Activated naive CD4-positive, alpha-beta T cell treated with Interleukin-2 at 50 U/mL for 16 hours (primary cell): ENCODE data around the gene FAF1.

Experiments
- DNase-seq: peaks from one replicate; pipeline ENCODE4 v3.0.0-alpha.2; 2020

FAF1 gene

DNA sequence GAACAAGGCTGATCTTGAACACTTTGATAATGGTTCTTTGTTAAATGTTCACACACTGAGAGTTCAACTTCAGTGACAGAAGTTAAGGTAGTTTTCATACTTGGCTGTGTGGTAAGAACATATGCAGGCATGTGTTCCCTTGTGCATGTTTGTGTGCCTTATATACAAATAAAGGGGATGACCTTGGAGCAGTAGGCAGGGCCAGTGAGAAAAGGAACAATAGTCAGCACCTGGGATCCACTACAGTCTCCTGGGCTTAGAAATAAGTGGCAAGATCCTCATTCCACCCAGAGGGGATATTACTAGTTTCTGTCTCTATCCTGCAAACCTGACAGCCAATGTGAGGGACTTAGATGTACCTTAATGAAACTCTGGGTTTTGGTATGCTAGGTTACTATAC is 486.6 kb downstream of the FAF1 start:
- DNase-seq, result no peak

DNA sequence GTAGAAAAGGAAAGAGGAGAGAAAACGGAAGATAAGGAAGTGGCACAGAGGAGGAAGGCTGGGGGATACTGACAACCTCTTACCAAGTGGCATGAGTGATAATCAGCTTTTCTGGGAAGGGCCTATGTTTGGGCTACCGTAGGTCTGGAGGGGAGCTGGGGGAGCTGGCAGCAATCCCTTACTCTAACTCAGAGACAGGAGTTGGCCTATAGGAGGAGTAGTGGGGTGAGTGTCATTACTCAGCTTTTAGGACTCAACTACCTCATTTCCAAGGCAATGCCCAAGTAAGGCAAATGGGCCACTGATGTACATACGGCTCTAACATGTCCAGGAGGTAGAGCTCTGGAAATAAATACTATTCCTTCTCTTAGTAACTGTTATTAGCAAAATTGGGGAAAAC is 488.1 kb downstream of the FAF1 start:
- DNase-seq, result no peak

DNA sequence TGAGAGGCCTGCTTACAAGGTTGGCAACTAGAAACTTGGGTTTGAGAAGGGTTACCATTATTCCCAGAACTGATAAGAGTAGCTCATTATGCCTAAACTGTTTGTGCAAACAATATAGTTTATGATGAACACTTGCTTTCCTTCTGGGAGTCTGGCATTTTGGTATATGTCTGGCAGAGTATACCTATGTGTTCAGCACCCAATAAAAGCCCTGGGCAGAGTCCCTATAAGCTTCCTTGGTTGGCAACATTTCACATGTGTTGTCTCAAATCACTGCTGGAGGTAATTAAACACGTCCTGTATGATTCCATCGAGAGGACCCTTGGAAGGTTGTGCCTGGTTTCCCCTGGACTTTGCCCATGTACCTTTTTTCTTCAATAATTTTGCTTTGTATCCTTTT is 497.1 kb downstream of the FAF1 start:
- DNase-seq, result no peak

DNA sequence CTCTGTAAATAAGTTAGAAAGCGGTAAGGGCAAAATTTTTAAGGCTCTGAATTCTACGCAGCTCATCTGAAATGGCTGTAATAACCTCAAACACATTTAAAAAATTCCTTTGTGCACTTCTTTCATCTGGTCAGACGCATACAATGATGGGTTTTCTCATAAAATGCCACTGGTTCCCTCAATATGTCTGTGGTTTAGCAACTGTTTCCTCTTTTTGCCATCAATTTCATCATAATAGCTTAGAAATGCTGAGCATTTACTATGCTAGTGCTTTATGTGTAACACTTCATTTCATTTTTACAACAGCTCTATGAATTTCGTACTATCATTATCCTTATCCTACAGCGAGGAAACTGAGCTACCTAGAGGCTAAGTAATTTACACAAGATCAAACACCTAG is 501.6 kb downstream of the FAF1 start:
- DNase-seq, result no peak

DNA sequence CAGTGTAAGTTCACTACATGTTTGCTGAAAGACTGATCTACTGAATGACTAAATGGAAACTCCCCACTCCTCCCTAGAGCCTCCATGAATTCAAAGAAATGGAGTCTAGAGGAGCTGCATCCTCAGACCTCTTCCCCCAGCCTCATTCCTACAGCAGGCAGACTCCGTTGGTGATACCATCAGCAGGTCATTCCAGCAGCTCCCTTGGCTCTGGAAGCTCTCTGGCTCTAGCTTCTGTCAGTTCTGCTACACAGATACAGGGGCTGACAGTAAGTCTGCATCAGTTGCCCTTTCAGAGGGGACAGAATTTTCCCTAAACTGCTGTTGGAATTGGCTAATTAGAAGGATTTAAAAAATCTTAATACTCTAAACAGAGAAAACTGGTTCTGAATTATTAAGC is 505.2 kb downstream of the FAF1 start:
- DNase-seq, result no peak

DNA sequence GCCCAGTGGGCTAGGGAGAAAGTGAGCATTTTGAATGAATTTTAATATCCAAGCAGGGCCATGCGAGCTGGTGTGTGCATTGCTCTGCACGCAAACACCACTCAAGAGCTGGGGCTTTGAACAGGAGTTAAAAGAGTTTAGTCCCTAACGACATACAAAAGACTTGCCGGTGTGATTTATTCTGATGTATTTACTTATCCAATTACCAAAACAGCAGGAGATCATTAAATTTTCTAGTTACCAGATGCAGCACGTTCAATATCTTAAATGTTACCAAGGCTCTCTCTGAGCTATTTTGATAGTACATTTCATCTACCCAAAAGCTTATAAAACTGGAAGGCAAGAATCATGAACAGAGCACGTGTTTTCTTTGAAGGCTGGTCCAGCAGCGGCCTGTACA is 506.8 kb downstream of the FAF1 start:
- no peak for DNase-seq

DNA sequence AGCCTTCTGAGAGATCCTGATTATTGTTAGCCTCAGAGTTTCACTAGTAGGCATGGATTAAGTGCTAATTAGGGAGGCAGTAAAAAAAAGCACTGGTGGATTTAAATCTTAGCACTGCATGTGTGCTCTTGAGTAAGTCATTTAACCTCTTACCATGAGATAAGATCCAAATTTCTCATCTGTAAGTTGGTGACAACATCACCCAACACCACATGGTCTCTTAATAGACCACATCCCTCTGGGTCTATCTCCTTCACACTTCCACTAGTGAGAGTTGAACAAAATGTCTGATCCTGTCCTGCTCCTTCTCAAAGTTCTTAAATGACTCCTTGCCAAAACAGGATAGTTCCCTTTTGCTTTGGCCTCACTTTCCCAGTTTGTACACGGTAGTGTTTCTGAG is 507.4 kb downstream of the FAF1 start:
- no peak for DNase-seq

DNA sequence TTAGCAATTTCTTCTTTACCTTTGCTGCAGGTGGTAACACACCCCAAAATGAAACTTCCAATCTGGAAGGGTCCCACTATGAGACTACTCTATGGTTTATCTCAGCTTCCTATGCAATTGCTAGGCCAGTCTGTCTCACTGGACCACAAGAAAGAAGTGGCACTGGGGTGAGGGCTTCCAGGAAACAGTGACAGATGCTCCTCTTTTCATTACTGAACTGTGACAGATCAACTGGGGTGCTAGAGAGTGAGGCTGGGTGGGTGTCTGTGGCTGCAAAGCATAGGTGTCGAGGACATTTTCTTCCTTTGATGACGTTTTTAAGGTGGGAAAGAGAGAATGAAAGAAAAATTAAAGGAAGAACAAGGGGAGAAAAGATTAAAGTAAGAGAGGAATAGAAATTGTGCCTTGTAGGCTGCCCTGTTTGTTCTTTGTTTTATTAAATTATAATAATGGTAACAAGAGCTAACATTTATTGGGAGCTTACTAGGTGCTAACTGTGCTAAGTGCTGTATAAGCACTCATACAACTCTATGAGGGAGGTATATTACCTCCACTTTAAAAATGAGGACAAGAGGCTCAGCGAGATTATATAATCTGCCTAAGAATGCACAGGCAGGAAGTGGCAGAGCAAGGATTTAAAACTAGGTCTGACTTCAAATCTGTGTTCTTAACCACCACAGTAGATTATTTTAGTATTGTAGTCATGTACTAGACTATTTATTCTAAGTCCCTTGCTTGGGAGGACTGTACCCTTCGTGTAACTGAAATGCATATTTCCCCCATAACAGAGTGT is 509.0 kb downstream of the FAF1 start:
- DNase-seq, result no peak

DNA sequence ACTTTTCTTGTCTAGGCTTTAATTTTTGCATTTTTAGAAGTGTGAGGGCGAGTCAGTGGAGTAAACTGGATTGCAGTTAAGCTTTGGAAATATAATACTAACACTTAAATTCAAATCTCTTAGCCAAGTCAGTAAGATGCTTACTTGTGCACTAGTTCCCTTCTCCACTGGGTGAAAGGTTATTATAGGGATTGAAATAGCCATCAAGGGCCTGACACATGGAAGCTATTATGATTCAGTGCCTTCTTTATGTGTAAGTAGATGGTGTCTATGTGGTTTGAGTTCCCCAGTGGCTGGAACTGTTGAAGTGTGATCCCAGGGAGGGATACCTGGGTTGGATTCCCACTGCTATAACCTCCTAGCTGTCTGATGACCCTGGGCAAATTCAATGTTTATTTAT is 512.1 kb downstream of the FAF1 start:
- DNase-seq, result no peak

DNA sequence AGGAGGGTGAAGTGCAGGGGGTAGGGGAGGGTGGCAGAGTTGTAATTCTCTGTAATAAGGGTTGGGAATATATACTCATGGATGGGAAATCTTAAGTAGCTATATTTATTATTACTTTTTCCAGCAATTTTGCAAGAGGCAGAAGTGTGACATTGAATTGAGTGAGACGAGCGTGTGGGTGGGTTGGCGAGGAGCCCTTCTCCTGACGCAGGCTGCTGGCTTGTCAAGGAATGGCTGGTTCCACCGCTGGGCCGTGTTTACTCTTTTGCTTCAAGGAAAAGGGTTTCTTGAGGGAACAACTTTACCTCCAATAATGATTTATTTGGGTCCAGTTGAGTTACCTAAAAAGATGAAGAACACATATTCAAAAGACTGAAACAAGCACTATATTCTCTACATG is 518.9 kb downstream of the FAF1 start:
- DNase-seq, result no peak

DNA sequence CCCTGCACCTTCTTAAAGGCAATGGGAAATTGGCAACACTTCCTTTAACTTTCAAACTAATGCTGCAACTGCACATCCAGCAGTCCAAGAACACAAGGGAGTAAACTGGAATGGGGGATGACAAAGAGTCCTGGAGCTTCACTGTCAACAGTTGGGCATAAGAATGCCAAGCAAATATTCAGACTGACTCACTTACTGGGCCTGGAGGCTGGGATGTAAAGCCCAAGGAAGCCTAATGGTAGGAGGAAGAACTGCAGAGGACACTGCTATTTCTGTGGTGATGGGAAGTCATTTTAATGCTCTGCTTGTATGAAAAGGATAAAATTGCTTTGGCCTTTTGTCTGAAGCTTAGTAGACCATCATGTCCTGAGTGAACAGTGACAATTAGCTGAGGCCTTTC is 521.1 kb downstream of the FAF1 start:
- no peak for DNase-seq

DNA sequence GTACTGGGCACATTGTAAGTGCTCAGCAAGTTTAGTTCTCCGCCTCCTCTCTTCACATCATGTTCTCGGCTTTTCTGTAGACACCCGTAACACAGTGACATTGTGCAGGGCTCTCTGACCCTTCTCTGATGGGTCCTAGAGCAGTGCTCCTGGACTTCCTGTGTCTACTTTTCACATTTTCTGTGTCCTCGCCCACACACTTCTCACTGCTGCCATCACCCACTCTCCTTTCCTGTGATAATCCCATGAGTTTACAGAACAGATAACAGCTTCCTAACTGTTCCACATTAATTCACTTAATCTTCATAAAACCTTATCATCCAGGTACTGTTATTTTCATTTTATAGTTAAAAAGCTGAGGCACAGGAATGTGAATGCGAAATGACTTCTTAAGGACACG is 523.6 kb downstream of the FAF1 start:
- DNase-seq, result no peak

DNA sequence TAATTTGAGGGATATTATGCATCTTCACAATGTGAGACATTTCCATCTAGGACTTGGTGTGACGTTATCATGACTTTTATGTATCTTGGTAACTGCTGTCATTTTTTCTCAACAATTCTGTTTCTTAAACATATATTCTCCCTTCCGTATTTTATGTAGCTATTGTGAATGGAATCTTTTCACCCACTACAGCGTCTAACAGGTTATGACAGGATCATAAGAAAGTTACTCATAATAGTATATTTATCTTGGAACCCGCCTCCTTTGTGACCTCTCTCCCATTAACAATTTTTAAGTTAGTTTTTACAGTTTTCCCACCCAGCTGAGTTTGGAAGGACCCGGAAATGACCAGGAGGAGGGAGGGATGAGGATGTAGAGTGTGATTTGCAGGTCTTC is 530.1 kb downstream of the FAF1 start:
- no peak for DNase-seq

DNA sequence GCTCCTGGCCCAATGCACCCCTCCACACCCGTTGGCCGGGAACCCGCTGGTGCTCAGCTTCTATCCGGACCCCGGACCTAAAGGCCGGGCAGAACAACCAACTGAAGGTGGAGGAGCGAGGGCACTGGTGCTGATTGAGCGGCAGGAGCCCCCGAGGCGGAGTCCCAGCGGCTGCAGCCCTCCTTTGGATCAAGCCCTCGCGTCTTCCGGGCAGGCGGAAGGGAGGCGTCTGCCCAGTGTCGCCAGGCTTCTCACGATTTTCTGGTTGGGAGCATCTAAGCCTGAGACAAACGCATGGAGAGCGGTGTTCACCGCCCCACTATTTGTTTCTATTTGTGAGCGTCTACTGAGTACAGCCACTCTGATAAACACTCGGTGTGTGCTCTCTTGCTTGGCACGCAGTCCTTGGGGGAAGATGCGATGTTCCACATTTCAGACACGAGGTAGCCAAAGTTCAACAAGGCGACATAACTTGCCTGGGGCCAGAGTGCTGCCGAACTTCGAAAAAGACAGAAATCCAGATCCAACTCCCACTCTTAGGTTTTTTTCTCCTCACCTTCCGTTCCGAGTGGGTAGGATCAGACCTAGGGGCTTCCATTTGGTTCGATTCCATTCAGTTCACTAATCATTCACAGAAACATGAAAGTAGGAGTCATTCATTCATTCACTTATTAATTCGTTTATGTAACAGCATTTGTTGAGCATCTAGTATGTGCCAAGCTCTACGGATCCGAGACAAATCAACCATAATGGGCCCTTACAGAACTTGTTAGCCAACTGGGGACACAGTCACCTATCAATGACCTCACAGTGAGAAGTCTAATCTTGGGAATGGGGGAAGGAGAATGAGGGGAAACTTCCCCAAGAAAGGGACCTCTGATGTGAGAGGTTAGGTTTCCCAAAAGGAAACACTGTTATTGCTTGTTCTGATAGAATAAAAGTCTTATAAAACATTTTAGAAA is 532.0 kb downstream of the FAF1 start:
- no peak for DNase-seq

DNA sequence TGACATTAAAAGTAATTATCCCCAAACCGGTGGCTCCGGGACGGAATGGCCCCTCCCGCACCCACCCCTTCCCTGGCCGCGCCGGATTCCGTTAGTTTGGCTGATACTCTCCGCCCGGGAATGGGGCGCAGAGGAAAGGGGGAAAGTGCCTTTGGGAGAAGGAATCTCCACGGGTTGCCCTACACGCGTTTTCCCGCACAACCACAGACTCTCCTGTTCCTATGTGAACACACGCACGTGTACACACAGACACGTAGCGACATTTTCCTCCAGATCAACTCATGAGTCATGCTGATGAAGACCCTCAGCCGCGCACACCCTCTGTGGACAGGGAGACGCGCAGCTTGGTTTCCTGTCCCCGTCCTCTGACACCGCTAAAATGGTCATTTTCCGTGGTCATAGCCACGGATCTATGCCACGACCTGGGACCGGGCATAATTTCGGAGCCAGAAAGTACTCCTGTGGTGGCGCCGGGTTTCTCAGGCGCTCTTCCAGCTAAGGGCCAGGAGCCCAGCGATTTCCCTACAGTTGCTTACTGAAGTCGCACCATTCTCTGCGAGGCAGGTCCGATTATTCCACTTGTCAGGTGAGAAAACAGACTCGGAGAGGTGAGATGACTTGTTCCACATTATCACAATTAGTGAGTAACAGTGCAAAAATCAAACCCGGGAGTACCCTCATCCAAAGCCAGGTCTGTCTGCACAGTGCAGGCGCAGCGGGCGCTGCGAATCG is 532.8 kb downstream of the FAF1 start:
- DNase-seq, result no peak

DNA sequence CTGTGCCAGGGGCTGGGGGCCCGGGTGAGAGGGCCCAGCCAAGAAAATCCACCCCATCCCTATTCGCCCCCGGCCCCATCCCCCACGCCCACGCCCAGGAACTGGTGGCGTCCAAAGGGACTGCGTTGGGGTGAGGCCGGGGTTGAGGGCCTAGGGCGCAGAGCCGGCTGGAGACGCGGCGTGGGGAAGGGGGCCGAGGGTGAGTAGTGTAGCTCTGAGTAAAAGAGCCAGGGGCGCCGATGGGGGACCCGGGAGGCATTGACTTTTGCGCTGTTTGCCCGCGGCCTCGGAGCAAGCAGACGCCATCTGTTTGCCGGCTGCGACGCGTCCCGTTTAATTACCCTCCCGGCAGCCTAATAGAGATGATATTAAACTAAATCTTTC is 533.4 kb downstream of the FAF1 start:
- no peak for DNase-seq

DNA sequence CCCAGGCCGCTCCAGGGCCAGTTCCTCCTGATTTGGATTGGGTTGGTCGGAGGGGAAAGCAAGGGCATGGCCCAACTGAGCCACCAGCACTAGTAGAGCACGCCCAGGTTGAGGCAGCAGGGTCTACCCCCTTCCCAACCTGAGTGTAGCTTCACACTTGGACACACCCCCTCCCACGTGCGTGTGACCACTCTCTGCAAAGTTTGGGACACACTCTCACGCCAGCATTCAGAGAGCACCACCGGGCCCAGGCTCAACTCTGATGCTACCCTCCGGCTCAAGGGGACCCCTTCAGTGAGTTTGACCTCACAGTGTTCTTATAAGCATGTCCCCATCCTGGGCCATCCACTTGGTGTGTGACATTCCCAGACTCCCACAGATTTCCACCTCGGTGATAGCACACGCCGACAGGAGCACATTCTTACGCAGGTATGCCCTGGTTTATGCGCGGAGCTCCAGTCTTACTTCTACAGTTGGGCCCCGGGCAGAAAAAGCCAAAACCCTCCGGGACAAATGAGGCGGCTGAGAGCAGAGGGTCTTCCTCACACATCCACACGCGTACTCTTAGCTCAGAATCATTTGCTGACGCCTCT is 533.9 kb downstream of the FAF1 start:
- no peak for DNase-seq

DNA sequence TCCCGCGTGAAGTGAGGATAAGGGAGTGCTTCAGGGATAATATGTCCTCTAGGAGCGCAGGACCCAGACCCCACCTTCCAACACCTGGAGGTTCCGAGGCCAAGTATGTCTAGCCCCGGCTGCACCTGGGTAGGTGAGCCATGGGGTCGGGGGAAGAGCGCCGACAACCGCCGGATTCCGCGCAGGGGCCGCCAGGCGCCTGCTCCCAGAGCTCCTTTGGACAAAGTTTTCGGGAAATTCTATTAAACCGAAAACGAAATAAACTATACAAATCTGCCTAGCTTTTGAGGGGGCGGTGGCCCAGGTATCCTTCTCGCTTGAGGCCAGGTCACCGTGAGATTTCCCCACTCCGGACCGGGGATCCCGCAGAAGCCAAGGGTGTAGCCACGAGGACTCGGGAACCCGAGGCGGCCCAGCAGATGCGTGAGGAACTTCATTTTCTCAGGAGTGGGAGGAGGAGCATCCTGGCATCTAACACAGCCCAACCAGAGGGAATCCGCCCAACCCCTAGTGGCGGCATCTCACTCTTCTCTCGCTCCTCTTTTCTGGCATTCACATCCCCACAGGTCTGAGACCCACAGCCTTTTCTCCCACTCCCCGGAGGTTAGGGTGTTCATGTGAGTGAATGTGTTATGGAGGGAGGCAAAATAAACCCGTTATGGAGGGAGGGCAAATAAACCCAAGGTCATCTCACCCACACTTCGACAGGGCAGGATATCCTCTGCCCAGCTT is 534.5 kb downstream of the FAF1 start:
- no peak for DNase-seq

DNA sequence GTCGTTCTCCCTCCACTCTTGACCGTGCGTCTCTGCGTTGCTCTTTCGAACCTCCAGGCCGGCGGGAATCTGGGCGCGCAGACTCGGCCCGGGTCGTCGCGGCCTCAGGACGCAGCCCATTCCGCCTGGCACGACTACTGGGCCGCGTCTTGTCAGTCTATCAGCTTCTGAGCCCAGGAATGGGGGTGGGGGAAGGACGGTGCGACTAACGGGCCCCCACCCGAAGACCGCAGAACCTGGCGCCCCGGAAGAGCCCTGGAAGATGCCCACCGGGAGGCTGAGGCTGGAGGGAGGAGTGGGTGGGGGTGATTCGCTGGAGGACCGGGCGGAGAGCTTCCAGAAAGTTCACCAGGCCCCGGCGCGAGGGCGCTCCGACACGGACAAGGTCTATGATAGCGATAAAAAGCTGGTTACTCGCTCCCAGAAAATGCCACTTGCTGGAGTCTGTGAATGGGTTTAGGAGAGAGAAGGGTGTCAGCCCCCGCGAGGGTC is 535.1 kb downstream of the FAF1 start:
- DNase-seq, result no peak

DNA sequence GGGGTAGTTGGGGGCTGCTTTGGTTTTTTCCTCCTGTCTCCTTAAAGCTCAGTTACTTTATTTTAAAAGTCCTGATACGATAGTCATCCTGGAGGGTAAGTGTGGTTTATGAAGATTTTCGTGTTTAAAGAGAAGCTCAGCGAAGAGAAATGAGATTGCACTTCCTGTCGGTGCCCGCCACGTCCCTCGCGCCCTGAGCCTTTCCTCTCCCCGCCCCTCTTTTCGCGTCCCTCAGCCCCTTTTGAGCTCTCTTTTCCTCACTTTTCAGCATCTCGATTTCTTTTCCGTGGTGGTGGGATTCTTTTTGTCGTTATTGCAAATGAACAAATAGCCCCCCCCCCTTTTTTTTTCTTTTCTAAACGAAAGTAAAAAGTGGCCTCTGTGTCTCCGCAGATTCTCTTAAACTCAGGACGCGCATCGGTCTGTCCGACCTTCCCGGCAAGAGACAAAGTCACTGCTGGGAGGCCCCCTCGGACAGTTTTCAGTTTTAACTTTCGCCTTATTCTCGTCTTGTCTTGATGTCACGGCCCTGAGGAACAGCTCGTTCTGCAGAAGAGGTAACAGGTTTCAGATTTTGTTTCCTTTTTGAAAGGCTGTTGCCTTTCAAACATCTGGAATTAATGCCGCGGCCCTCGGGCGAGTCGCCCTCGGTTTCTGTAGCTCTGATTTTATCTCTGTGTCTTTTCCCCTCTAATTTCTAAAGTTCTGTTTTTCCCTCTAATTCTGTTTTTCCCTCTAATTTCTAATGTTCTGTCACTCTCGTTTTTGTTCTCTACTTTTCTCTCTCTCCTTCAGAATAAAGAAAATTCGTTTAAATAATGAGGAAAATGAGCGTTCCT is 535.8 kb downstream of the FAF1 start:
- DNase-seq, result no peak

DNA sequence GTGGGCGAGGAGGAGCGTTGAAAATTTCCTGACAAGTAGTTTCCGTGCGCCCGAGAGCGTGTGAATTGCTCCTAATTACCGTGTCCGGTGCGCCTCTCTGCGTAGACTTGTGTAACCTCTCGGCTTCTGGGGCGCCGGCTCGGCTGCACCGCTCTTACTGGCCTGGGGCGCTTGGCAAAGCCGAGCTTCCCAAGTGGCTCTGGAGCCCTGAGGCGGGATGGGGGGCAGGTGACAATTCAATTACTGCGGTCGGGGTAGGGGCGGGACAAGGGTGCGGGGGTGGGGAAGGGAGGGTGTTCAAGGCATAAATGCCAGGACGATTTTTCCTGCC is 536.4 kb downstream of the FAF1 start:
- no peak for DNase-seq
